Measurements from ENCODE around the gene KLHL28.

DNA sequence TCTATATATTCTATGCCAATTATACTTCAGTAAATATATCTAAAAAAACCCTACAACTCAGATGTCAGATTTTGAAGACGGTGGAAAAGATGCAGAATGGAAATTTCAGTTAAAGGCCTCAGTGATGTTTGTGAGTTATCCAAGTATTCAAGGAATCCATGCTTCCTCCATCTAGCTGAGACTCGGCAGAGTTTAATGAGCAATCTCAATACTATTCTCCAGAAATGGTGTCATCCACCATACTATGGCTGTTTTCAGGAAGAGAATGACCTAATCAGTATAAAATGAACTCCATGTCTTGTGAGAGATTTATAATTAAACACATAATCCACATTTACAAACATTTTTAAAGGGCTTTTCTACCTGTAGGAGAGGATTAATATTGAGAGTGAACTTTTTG is 66.0 kb downstream of the KLHL28 start:
- TF ChIP-seq, protein P1, sequence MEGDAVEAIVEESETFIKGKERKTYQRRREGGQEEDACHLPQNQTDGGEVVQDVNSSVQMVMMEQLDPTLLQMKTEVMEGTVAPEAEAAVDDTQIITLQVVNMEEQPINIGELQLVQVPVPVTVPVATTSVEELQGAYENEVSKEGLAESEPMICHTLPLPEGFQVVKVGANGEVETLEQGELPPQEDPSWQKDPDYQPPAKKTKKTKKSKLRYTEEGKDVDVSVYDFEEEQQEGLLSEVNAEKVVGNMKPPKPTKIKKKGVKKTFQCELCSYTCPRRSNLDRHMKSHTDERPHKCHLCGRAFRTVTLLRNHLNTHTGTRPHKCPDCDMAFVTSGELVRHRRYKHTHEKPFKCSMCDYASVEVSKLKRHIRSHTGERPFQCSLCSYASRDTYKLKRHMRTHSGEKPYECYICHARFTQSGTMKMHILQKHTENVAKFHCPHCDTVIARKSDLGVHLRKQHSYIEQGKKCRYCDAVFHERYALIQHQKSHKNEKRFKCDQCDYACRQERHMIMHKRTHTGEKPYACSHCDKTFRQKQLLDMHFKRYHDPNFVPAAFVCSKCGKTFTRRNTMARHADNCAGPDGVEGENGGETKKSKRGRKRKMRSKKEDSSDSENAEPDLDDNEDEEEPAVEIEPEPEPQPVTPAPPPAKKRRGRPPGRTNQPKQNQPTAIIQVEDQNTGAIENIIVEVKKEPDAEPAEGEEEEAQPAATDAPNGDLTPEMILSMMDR (IDR thresholded peaks at IDR 0.05 in 2 of 3, conservative IDR thresholded peaks at IDR 0.05 in 1 of 3; ENCODE audit: control insufficient read depth in 2 of 3, extremely low read depth in 1 of 3, insufficient read depth in 1 of 3, low read depth in 3 of 3, low read length in 3 of 3) = no peak
- TF ChIP-seq POLR2AphosphoS5 (IDR thresholded peaks at IDR 0.05; ENCODE audit: low read length) (no peak), USF1 (IDR thresholded peaks at IDR 0.05; ENCODE audit: borderline replicate concordance, extremely low read length, insufficient read depth, low read depth, low read length) (no peak), POLR2AphosphoS2 (IDR thresholded peaks at IDR 0.05; ENCODE audit: low read depth, low read length) (no peak), GABPA (IDR thresholded peaks at IDR 0.05; ENCODE audit: low read depth) (no peak), GATAD2B (conservative IDR thresholded peaks at IDR 0.05; ENCODE audit: low read depth) (no peak), FOS (IDR thresholded peaks at IDR 0.05; ENCODE audit: borderline replicate concordance, extremely low read depth, insufficient read length) (no peak), CHD2 (IDR thresholded peaks at IDR 0.05; ENCODE audit: borderline replicate concordance, low read depth, low read length) (no peak), POLR2A (IDR thresholded peaks at IDR 0.05; ENCODE audit: low read depth, low read length) (no peak), USF2 (IDR thresholded peaks at IDR 0.05; ENCODE audit: borderline replicate concordance, low read depth, low read length) (no peak)
- TF ChIP-seq, protein P2, sequence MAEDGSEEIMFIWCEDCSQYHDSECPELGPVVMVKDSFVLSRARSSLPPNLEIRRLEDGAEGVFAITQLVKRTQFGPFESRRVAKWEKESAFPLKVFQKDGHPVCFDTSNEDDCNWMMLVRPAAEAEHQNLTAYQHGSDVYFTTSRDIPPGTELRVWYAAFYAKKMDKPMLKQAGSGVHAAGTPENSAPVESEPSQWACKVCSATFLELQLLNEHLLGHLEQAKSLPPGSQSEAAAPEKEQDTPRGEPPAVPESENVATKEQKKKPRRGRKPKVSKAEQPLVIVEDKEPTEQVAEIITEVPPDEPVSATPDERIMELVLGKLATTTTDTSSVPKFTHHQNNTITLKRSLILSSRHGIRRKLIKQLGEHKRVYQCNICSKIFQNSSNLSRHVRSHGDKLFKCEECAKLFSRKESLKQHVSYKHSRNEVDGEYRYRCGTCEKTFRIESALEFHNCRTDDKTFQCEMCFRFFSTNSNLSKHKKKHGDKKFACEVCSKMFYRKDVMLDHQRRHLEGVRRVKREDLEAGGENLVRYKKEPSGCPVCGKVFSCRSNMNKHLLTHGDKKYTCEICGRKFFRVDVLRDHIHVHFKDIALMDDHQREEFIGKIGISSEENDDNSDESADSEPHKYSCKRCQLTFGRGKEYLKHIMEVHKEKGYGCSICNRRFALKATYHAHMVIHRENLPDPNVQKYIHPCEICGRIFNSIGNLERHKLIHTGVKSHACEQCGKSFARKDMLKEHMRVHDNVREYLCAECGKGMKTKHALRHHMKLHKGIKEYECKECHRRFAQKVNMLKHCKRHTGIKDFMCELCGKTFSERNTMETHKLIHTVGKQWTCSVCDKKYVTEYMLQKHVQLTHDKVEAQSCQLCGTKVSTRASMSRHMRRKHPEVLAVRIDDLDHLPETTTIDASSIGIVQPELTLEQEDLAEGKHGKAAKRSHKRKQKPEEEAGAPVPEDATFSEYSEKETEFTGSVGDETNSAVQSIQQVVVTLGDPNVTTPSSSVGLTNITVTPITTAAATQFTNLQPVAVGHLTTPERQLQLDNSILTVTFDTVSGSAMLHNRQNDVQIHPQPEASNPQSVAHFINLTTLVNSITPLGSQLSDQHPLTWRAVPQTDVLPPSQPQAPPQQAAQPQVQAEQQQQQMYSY (CRISPR knock-in tag; IDR thresholded peaks at IDR 0.05) = no peak
- TF ChIP-seq, protein P3, sequence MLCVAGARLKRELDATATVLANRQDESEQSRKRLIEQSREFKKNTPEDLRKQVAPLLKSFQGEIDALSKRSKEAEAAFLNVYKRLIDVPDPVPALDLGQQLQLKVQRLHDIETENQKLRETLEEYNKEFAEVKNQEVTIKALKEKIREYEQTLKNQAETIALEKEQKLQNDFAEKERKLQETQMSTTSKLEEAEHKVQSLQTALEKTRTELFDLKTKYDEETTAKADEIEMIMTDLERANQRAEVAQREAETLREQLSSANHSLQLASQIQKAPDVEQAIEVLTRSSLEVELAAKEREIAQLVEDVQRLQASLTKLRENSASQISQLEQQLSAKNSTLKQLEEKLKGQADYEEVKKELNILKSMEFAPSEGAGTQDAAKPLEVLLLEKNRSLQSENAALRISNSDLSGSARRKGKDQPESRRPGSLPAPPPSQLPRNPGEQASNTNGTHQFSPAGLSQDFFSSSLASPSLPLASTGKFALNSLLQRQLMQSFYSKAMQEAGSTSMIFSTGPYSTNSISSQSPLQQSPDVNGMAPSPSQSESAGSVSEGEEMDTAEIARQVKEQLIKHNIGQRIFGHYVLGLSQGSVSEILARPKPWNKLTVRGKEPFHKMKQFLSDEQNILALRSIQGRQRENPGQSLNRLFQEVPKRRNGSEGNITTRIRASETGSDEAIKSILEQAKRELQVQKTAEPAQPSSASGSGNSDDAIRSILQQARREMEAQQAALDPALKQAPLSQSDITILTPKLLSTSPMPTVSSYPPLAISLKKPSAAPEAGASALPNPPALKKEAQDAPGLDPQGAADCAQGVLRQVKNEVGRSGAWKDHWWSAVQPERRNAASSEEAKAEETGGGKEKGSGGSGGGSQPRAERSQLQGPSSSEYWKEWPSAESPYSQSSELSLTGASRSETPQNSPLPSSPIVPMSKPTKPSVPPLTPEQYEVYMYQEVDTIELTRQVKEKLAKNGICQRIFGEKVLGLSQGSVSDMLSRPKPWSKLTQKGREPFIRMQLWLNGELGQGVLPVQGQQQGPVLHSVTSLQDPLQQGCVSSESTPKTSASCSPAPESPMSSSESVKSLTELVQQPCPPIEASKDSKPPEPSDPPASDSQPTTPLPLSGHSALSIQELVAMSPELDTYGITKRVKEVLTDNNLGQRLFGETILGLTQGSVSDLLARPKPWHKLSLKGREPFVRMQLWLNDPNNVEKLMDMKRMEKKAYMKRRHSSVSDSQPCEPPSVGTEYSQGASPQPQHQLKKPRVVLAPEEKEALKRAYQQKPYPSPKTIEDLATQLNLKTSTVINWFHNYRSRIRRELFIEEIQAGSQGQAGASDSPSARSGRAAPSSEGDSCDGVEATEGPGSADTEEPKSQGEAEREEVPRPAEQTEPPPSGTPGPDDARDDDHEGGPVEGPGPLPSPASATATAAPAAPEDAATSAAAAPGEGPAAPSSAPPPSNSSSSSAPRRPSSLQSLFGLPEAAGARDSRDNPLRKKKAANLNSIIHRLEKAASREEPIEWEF (IDR thresholded peaks at IDR 0.05; ENCODE audit: insufficient replicate concordance, low read depth, low read length) = no peak

Data from GM12878 (cell line).